Mucosa of rectum (tissue), 2 donors: Measurements from ENCODE around the gene PACRG.

ENCODE experiments used
- H3K27ac ChIP-seq, 2 donors: one replicate each; pipeline ENCODE4 v1.7.0; 2013; ENCODE audit warnings: inconsistent platforms in 2 of 2, low read depth in 2 of 2, low read length in 2 of 2
- H3K27me3 ChIP-seq, 2 donors: one replicate each; pipeline ENCODE4 v1.7.0; 2013; ENCODE audit warnings: low read length in 2 of 2; ENCODE audit not compliant: control insufficient read depth in 2 of 2, insufficient read depth in 2 of 2
- H3K36me3 ChIP-seq, 2 donors: one replicate each; pipeline ENCODE4 v1.7.0; 2013; ENCODE audit warnings: low read length in 2 of 2; ENCODE audit not compliant: control insufficient read depth in 2 of 2, insufficient read depth in 2 of 2
- H3K4me1 ChIP-seq, 2 donors: one replicate each; pipeline ENCODE4 v1.7.0; 2013; ENCODE audit warnings: low read length in 2 of 2, mild to moderate bottlenecking in 1 of 2; ENCODE audit not compliant: control insufficient read depth in 2 of 2, insufficient read depth in 2 of 2
- H3K4me3 ChIP-seq, 2 donors: one replicate each; pipeline ENCODE4 v1.7.0; 2013; ENCODE audit warnings: low read length in 2 of 2
- H3K9ac ChIP-seq, 2 donors: one replicate each; pipeline ENCODE4 v1.7.0; 2013; ENCODE audit warnings: low read length in 2 of 2, low read depth in 1 of 2, mild to moderate bottlenecking in 1 of 2
- H3K9me3 ChIP-seq, 2 donors: one replicate each; pipeline ENCODE4 v1.7.0; 2013; ENCODE audit warnings: low read length in 2 of 2; ENCODE audit not compliant: control insufficient read depth in 2 of 2
- donor health status: healthy.
- donor health status: Normal muscosa, but diverticular disease.

PACRG gene

GRCh38 chr6:163080228-163080627 is 352.5 kb downstream of the PACRG start:
- no peak overlapping the region for H3K9ac ChIP-seq
- no peaks in the 10 kb centered on the region for H3K27me3 ChIP-seq
- H3K9me3 ChIP-seq = no peaks in the 10 kb centered on the region
- H3K36me3 ChIP-seq = no peaks in the 10 kb centered on the region
- H3K4me3 ChIP-seq = no peak overlapping the region
- H3K4me1 ChIP-seq = no peaks in the 10 kb centered on the region
- no peak overlapping the region for H3K27ac ChIP-seq

DNA sequence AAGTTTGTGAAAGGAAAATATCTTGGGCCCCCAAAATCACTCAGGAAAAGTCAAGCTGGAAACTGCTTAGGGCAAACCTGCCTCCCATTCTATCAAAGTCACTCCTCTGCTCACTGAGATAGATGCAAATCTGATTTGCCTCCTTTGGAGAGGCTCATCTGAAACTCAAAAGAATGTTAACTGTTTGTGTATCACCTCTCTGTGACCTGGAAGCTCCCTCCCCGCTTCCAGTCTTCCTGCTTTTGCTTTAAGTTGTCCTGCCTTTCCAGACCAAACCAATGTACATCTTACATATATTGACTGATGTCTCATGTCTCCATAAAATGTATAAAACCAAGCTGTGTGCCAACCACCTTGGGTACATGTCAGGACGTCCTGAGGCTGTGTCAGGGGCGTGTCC is 355.4 kb downstream of the PACRG start:
- Histone ChIP-seq H3K9ac (no peak overlapping the region), H3K27me3 (no peaks in the 10 kb centered on the region), H3K27ac (no peak overlapping the region), H3K36me3 (no peaks in the 10 kb centered on the region), H3K9me3 (no peaks in the 10 kb centered on the region), H3K4me1 (no peaks in the 10 kb centered on the region), H3K4me3 (no peak overlapping the region)

- no peaks in the 10 kb centered on the region for H3K36me3 ChIP-seq
- no peaks in the 10 kb centered on the region for H3K4me1 ChIP-seq
- H3K9me3 ChIP-seq = no peaks in the 10 kb centered on the region
- no peaks in the 10 kb centered on the region for H3K27me3 ChIP-seq
- H3K27ac ChIP-seq = no peak overlapping the region
- H3K9ac ChIP-seq = no peak overlapping the region
- no peak overlapping the region for H3K4me3 ChIP-seq
These were observed 357.7 kb downstream of the PACRG start for GRCh38 chr6:163085426-163085825.

DNA sequence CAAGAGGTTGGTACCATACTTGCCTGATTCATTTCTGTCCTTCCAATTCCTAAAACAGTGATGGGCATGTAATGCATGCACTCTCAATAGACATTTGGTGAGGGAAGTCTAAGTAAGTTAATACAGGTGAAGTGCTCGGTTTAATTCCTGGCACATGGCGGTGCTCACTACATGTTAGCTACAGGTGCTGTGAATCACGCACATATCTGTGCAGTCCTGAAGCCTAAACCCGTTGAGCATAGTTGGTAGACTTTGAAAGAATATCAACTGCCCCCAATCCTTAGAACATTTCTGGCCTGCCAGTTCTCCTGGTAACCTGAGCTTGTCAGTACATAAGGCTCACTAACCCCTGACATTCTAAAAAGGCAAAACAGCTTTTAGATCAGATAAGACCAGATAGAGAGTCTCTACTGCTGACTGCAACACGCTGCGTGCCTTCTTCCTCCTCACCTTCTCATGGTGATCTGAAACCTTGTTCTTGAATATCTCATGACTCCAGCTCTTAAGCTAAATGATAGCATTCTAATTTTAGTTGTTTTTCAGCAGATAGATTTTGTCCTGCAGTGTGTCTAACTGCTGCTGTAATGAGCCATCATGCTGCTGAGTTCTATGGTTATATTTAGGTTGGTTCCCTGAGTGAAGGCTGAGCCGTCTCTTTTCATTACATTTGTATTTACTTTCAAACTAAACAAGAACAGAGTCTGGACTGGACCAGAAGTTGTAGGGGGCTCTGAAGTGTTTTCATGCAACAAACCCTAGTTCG is 358.3 kb downstream of the PACRG start:
- Histone ChIP-seq H3K27me3 (no peaks in the 10 kb centered on the region), H3K9me3 (no peaks in the 10 kb centered on the region), H3K4me3 (no peak overlapping the region), H3K9ac (no peak overlapping the region), H3K27ac (no peak overlapping the region), H3K36me3 (no peaks in the 10 kb centered on the region), H3K4me1 (no peaks in the 10 kb centered on the region)

DNA sequence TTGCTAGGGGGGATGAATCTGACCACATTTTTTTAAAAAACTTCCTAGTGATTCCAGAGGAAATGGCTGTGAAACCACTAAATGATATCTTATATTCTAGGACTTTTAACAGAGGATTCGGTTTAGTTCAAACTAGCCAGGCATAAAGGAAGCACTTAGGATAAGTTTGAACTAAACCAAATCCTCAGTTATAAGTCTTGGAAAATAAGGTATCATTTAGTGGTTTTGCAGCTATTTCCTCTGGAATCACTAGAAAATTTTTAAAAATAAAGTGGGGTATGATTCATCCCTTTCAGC is 358.8 kb downstream of the PACRG start:
- Histone ChIP-seq H3K4me1 (no peaks in the 10 kb centered on the region), H3K36me3 (no peaks in the 10 kb centered on the region), H3K9me3 (no peaks in the 10 kb centered on the region), H3K27ac (no peak overlapping the region), H3K9ac (no peak overlapping the region), H3K4me3 (no peak overlapping the region), H3K27me3 (no peaks in the 10 kb centered on the region)

DNA sequence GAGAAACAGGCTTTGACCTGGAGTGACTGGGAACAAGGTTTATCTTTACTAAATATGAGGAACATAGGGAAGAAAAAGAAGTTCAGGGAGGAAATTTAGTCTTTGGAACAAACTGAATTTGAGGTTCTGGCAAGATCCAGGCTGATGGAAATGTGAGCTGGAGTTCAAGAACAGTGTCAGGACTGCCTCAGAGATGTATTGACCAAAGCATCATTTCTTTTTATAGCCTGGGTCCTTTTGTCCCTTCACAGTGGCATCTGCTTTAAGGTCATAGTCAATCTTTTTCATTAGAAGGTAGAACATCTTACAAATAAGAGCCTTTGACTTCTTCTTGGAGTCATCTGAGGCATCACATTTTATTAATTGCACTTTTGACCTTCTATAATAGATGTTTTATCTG is 360.2 kb downstream of the PACRG start:
- no peaks in the 10 kb centered on the region for H3K9me3 ChIP-seq
- H3K4me3 ChIP-seq = no peak overlapping the region
- no peak overlapping the region for H3K9ac ChIP-seq
- H3K36me3 ChIP-seq = no peaks in the 10 kb centered on the region
- no peak overlapping the region for H3K27ac ChIP-seq
- no peaks in the 10 kb centered on the region for H3K4me1 ChIP-seq
- no peaks in the 10 kb centered on the region for H3K27me3 ChIP-seq

GRCh38 chr6:163092876-163093275 is 365.1 kb downstream of the PACRG start:
- no peak overlapping the region for H3K9ac ChIP-seq
- H3K36me3 ChIP-seq = no peaks in the 10 kb centered on the region
- no peaks in the 10 kb centered on the region for H3K4me1 ChIP-seq
- H3K9me3 ChIP-seq = no peaks in the 10 kb centered on the region
- H3K27ac ChIP-seq = no peak overlapping the region
- H3K27me3 ChIP-seq = no peaks in the 10 kb centered on the region
- H3K4me3 ChIP-seq = no peak overlapping the region

DNA sequence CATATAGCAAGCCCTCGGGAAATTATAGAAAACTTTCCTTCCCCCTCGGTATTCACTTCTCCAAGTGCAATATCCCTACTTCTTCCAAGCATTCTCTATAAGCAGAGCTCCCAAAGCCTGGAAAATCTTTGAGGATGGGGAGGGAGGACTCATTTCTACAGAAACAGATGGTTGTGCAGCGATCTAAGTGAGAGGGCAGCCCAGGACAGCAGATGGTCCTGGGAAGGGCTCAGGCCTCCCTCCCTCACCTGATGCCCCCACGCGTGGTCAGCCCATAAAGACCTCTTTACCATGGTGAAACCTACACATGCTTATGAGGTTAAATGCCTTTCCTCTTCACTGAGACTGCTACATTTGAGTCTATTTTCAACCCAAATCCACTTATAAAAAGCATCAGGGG is 367.1 kb downstream of the PACRG start:
- H3K4me1 ChIP-seq = no peaks in the 10 kb centered on the region
- H3K4me3 ChIP-seq = no peak overlapping the region
- H3K9me3 ChIP-seq = no peaks in the 10 kb centered on the region
- H3K9ac ChIP-seq = no peak overlapping the region
- no peaks in the 10 kb centered on the region for H3K27me3 ChIP-seq
- no peaks in the 10 kb centered on the region for H3K36me3 ChIP-seq
- no peak overlapping the region for H3K27ac ChIP-seq

DNA sequence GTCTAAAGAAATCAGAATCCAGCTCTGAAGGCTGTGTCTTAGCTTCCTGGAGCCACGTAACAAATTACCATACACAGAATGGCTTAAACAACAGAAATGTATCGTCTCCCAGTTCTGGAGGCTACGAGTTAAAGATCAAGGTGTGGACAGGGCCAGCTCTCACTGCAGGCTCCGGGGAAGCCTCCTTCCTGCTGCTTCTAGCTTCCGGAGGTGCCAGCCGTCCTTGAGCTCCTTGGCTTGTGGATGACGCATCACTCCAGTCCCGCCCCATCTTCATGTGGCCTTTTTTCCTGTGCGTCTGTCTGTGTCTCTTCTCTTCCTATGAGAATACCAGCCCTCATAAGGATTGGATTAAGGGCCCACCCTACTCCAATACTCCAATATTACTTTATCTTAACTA is 367.6 kb downstream of the PACRG start:
- no peaks in the 10 kb centered on the region for H3K36me3 ChIP-seq
- H3K4me3 ChIP-seq = no peak overlapping the region

GRCh38 chr6:163098827-163099479 is 371.2 kb downstream of the PACRG start:
- no peaks in the 10 kb centered on the region for H3K4me1 ChIP-seq
- H3K36me3 ChIP-seq = no peaks in the 10 kb centered on the region
- H3K4me3 ChIP-seq = no peak overlapping the region
- H3K27ac ChIP-seq = no peak overlapping the region
- no peak overlapping the region for H3K9ac ChIP-seq
- no peaks in the 10 kb centered on the region for H3K9me3 ChIP-seq
- H3K27me3 ChIP-seq = no peaks in the 10 kb centered on the region

More for the DNA sequence above, 367.6 kb downstream of the PACRG start:
- Histone ChIP-seq H3K4me1 (no peaks in the 10 kb centered on the region), H3K27ac (no peak overlapping the region), H3K27me3 (no peaks in the 10 kb centered on the region), H3K9ac (no peak overlapping the region), H3K9me3 (no peaks in the 10 kb centered on the region)
